ENCODE results near the gene DDX60. TPM values are rescaled to one million over a fixed set of nuclear protein-coding genes. Genes with fewer than 3 reads are reported as not detected.

Gene DDX60
- total RNA-seq, 2 experiments from 2014 or later: not detected

GRCh38 chr4:168247603-168248002, 70.9 kb downstream of the DDX60 start:
- no peak overlapping the region for H3K4me2 ChIP-seq (ENCODE audit: low read length)
- CTCF ChIA-PET (ENCODE audit: unreplicated experiment): no interaction called here

GRCh38 chr4:168241953-168242352, 76.6 kb downstream of the DDX60 start:
- no peaks in the 10 kb centered on the region for H4K20me1 ChIP-seq (ENCODE audit: insufficient read depth, low read length)
- no peaks in the 10 kb centered on the region for H3K9me3 ChIP-seq (ENCODE audit: low read length)
- no peak overlapping the region for H3K4me3 ChIP-seq (ENCODE audit: low read depth, low read length, poor library complexity, severe bottlenecking)
- POLR2A ChIA-PET: no interaction called here
- H3K79me2 ChIP-seq (ENCODE audit: insufficient read depth, low read depth, low read length): no peaks in the 10 kb centered on the region
- no peak overlapping the region for H2AFZ ChIP-seq (ENCODE audit: low read length)
- no peak for TF ChIP-seq EZH2phosphoT487 (IDR thresholded peaks at IDR 0.05; ENCODE audit: borderline replicate concordance, low read depth, low read length)
- no peak for TF ChIP-seq CTCF (conservative IDR thresholded peaks at IDR 0.05; ENCODE audit: low read length)
- no peaks in the 10 kb centered on the region for H3K4me1 ChIP-seq (ENCODE audit: insufficient read depth, low read length, poor library complexity, severe bottlenecking)
- H3K9me2 ChIP-seq (ENCODE audit: insufficient read depth, low read length): no peaks in the 10 kb centered on the region
- H3K4me2 ChIP-seq (ENCODE audit: low read length): no peak overlapping the region
- H3K36me3 ChIP-seq (ENCODE audit: insufficient read depth, low read length): no peaks in the 10 kb centered on the region
- CTCF ChIA-PET (ENCODE audit: unreplicated experiment): no interaction called here
- H3K27ac ChIP-seq (ENCODE audit: low read depth, low read length, poor library complexity, severe bottlenecking): no peak overlapping the region
- no peak for DNase-seq (ENCODE audit: low spot score)
- intact Hi-C loops (cut with micrococcal nuclease; ENCODE audit: unreplicated experiment): no loop called here
- BruUV-seq (replicated peaks): no TSS peak

More at GRCh38 chr4:168247603-168248002, 70.9 kb downstream of the DDX60 start:
- H3K27ac ChIP-seq (ENCODE audit: low read depth, low read length, poor library complexity, severe bottlenecking): no peak overlapping the region
- no peak overlapping the region for H3K4me3 ChIP-seq (ENCODE audit: low read depth, low read length, poor library complexity, severe bottlenecking)
- no peak for TF ChIP-seq EZH2phosphoT487 (IDR thresholded peaks at IDR 0.05; ENCODE audit: borderline replicate concordance, low read depth, low read length)
- no peak for TF ChIP-seq CTCF (conservative IDR thresholded peaks at IDR 0.05; ENCODE audit: low read length)
- intact Hi-C loops (cut with micrococcal nuclease; ENCODE audit: unreplicated experiment): no loop called here
- no TSS peak for BruUV-seq (replicated peaks)
- H3K9me3 ChIP-seq (ENCODE audit: low read length): no peaks in the 10 kb centered on the region
- no peaks in the 10 kb centered on the region for H4K20me1 ChIP-seq (ENCODE audit: insufficient read depth, low read length)
- no peak overlapping the region for H2AFZ ChIP-seq (ENCODE audit: low read length)
- no peaks in the 10 kb centered on the region for H3K9me2 ChIP-seq (ENCODE audit: insufficient read depth, low read length)
- H3K4me1 ChIP-seq (ENCODE audit: insufficient read depth, low read length, poor library complexity, severe bottlenecking): no peaks in the 10 kb centered on the region
- DNase-seq (ENCODE audit: low spot score): no peak
- H3K36me3 ChIP-seq (ENCODE audit: insufficient read depth, low read length): no peaks in the 10 kb centered on the region
- H3K79me2 ChIP-seq (ENCODE audit: insufficient read depth, low read depth, low read length): no peaks in the 10 kb centered on the region
- POLR2A ChIA-PET: no interaction called here

GRCh38 chr4:168240821-168241220, 77.7 kb downstream of the DDX60 start:
- no peak for TF ChIP-seq CTCF (conservative IDR thresholded peaks at IDR 0.05; ENCODE audit: low read length)
- Histone ChIP-seq H3K36me3 (ENCODE audit: insufficient read depth, low read length) (no peaks in the 10 kb centered on the region), H3K9me3 (ENCODE audit: low read length) (no peaks in the 10 kb centered on the region), H4K20me1 (ENCODE audit: insufficient read depth, low read length) (no peaks in the 10 kb centered on the region), H3K4me2 (ENCODE audit: low read length) (no peak overlapping the region), H3K4me1 (ENCODE audit: insufficient read depth, low read length, poor library complexity, severe bottlenecking) (no peaks in the 10 kb centered on the region), H2AFZ (ENCODE audit: low read length) (no peak overlapping the region), H3K9me2 (ENCODE audit: insufficient read depth, low read length) (no peaks in the 10 kb centered on the region), H3K79me2 (ENCODE audit: insufficient read depth, low read depth, low read length) (no peaks in the 10 kb centered on the region), H3K27ac (ENCODE audit: low read depth, low read length, poor library complexity, severe bottlenecking) (no peak overlapping the region), H3K4me3 (ENCODE audit: low read depth, low read length, poor library complexity, severe bottlenecking) (no peak overlapping the region)
- no TSS peak for BruUV-seq (replicated peaks)
- no peak for DNase-seq (ENCODE audit: low spot score)
- POLR2A ChIA-PET: no interaction called here
- CTCF ChIA-PET (ENCODE audit: unreplicated experiment): no interaction called here
- intact Hi-C loops (cut with micrococcal nuclease; ENCODE audit: unreplicated experiment): no loop called here
